Stimulated activated CD4-positive, alpha-beta T cell treated with anti-CD3 and anti-CD28 coated beads, Interleukin-1b, Interleukin-23, amount 100 ng/mL, for 1 hour (primary cell): ENCODE data around the gene FUT2.
"Not testable (repeated sequence)": the region's sequence is repeated elsewhere in the genome, so short reads cannot be mapped to it uniquely, and the experiment has no call there.

Source experiments
- DNase-seq, 2 donors: peaks; one replicate each; pipeline ENCODE4 v3.0.0-alpha.2; 2020; ENCODE audit warnings: low read depth in 2 of 2

FUT2 gene

DNA sequence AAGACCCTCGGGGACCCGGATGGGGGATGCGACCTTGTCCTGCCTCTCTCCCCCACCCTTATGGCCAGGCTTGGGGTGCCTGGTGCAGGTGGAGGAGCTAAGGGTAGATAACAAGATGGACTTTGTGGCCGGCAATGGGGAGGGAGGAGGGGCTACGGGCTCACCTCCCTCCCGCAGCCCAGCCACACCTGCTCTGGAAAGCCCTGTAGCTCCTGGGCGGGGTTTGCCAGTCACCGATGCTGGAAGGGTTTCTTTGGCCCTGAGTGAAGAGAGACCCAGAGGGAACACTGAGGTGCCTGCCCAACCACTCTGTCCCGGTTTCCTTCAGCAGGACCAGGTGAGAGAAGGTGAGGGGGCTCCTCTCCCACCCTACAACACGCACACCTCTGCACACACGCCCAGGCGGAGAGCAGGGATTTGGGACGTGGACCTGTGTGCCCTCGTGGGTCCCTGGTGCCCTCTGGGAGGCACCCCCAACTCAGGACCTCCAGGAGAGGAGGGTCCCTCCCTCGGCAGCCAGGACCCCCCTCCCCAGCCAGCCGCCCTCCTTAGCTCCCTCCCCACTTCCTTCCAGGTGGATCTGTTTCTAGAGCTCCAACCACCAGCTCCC, at the start of gene FUT2:
Gene FUT2, plus strand, starts transcription at position 229 of the 610 bp plus-strand sequence. CDS start 6,986 bp downstream, outside the sequence.
- no peak for DNase-seq

DNA sequence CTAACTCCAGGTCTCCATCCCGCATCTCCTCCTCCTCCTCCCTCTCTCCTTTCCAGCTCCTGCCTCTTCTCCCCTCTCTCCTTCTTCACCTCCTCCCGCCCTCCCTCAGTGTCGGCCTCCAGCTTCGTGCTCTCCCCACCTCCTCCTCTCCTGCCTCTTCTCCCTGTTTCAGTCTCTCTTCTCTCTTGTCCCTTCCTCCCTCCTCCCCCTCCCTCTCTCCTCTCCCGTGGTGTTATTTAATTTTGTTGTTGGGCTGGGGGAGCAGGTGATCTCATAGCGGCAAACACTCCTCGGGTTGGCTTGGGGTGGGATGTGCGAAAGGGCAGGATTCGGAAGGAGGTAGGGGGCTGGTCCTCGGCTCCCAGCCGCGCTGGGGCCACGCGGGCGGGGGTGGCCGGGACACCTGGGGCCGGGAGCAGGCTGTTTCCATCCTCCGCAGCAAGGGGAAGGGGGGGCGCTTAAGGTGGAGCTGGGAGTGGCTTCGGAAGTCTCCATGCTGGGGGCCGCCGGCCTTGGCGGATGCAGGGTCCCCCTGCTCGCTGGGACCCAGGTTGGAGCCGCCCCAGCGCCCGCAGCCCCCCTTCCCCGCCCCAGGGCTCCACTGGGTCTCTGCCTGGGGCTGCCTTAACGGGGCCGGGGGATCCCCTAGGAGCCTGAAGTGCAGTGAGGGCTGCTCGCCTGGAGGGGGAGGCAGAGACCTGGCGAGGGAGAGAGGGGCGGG, 49.6 kb upstream of the FUT2 start, which contains the start of gene CA11:
Gene CA11, minus strand, starts transcription at position 187 of the 721 bp plus-strand sequence. CDS start 555 bp downstream, outside the sequence.
- DNase-seq = peak; percentile 81

GRCh38 chr19:48646722-48647216, 49.0 kb upstream of the FUT2 start:
- no peak for DNase-seq

DNA sequence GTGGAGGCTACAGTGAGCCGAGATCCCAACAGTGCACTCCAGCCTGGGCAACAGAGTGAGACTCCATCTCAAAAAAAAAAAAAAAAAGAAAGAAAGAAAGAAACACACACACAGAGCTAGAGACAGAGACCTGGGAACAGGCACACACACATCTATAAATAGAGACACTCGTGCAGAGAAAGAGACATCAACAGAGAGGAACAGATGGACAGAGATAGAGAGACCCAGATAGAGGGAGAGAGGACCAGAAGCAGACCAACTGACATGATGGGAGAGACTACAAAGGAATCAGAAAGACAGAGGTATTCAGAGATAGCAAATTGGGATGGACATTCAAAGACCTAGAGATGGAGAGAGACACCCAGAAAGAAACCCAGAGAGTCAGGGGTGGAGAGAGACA, 47.6 kb upstream of the FUT2 start:
- no peak for DNase-seq

- DNase-seq = no peak
These were observed 44.6 kb upstream of the FUT2 start for GRCh38 chr19:48650974-48651682.

DNA sequence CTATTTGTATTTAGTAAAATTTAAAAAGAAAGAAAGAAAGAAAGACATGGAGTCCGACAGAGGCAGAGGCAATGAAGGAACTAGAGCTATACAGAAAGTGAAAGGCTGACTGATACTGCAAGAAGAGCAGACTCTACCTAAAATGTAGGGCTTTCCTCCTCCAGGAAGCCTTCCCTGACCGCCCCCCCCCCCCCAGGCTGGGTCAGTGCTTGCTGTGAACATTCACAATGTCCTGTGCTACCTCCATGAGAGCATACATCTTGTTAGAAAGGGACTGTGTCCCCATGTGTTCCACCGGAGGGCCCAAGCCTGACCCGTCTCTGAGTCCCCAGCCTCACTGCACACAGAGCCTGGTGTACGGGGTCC, 44.1 kb upstream of the FUT2 start:
- no peak for DNase-seq

- DNase-seq = no peak
These were observed 41.3 kb upstream of the FUT2 start for GRCh38 chr19:48654299-48655059.

- DNase-seq = no peak
These were observed 38.8 kb upstream of the FUT2 start for GRCh38 chr19:48656840-48657474.

DNA sequence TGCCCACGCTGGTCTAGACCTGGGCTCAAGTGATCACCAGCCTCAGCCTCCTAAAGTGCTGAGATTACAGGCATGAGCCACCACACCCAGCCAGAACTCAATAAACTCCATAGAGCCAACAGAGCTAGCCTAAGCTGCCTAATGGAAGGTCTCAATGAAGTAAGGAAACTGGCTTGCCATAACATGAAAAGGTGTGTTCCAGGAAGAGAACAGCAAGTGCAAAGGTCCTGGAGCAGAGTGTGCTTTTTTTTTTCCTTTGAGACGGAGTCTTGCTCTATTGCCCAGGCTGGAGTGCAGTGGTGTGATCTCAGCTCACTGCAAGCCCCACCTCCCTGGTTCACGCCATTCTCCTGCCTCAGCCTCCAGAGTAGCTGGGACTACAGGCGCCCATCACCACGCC, 37.9 kb upstream of the FUT2 start:
- not testable (repeated sequence) for DNase-seq

GRCh38 chr19:48658483-48658882, 37.3 kb upstream of the FUT2 start:
- DNase-seq = no peak

- DNase-seq = no peak
These were observed 36.0 kb upstream of the FUT2 start for GRCh38 chr19:48659768-48660167.

GRCh38 chr19:48660852-48661710, 34.7 kb upstream of the FUT2 start:
- DNase-seq = peak in 1 of 2 donors; percentile 59

DNA sequence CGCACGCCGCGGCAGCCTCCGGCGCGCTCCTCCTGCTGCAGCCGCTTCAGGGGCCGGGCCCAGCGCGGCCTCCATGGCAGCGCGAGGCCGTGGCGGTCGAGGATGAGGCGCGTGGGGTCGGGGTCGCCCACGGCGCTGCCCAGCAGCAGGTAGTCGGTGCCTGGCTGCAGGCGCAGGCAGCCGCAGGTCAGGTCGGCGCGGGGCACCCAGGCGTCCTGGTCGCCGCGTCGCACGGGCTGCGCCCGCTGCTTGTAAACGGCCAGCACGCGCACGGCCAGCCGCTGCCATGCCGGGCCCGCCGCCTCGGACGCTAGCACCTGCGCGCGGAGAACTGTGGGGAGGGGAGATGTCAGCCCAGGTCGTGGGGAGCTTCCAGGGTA, 34.1 kb upstream of the FUT2 start:
- DNase-seq = no peak

DNA sequence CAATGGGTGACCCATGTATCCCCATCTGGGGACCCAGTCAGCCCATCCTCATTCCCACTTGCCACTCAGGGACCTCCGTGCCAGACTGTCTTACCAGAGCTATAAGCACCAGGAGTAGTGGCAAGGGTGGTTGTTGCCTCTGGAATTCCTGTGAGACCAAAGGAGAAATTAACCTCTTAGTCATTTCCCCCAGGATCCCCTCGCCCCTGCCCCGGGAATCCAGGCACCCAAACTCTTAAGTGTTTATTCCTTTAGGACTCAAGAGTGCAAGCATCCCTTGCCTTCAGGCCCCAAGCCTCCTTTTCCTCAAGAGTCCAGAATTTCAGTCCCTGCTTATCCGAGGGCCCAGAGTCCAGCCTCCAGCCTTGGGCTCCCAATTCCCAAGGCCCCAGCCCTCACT, 32.1 kb upstream of the FUT2 start:
- DNase-seq = no peak

GRCh38 chr19:48664476-48664875, 31.3 kb upstream of the FUT2 start:
- no peak for DNase-seq

GRCh38 chr19:48665786-48666185, 30.0 kb upstream of the FUT2 start:
- DNase-seq = no peak

DNA sequence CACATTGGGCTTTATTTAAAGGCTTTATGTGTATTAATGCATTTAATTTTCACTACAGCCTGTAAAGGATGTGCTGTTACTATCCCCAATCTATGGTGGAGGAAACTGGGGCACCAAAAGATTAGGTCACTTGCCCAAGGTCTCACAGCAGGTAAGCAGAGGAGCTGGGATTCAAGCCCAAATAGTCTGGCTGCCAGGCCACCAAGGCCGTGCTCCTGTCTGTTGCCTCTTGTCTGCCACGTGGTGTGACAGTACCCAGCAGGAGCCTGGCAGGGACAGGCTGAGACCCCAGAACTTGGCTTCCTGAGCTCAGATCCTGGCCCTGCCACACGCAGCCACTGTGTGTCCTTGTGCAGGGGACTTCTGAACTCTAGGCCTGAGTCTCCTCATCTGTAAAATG, 27.4 kb upstream of the FUT2 start:
- no peak for DNase-seq

DNA sequence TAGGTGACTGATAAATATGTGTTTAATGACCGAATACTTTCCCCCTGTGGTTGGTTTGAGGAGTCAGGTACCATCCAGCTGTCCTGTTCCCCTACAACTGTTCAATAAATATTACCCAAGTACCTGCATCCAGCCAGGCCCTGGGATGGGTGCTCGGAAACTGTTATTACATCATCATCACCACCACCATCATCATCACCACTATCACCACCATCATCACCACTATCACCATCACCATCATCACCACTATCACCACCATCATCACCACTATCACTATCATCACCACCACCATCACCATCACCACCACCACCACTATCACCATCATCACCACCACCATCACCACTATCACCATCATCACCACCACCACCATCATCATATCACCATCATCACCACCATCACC, 27.0 kb upstream of the FUT2 start:
- no peak for DNase-seq

- DNase-seq = no peak
These were observed 25.7 kb upstream of the FUT2 start for GRCh38 chr19:48669903-48670668.
